ENCODE measurements around the gene NT5DC1. TPM values are rescaled to one million over a fixed set of nuclear protein-coding genes. Genes with fewer than 3 reads are reported as not detected.

The NT5DC1 gene
- total and polyA plus RNA-seq, 10 of the 15 experiments (the other 5 are each of a cell fraction or from before 2014, with no cell fraction given), result 40.8 to 140 (median 66.8) TPM

- TF ChIP-seq CUX1 (IDR thresholded peaks at IDR 0.05; ENCODE audit: insufficient replicate concordance, low read depth, low read length) (no peak), RUNX3 (IDR thresholded peaks at IDR 0.05; ENCODE audit: low read length) (no peak), SIN3A (IDR thresholded peaks at IDR 0.05; ENCODE audit: low read depth, low read length) (no peak), EP300 (IDR thresholded peaks at IDR 0.05; ENCODE audit: borderline replicate concordance in 1 of 2, control insufficient read depth in 1 of 2, low read depth in 2 of 2, low read length in 2 of 2) (no peak), STAT1 (conservative IDR thresholded peaks at IDR 0.05) (no peak), KDM1A (IDR thresholded peaks at IDR 0.05; ENCODE audit: borderline replicate concordance) (no peak)
Measured at GRCh38 chr6:116298973-116299372, 198.3 kb downstream of the NT5DC1 start (continued).

Other genes with a start within 250 kb of the NT5DC1 start
- 1.4 and 1.7 TPM in 2 replicates for gene FRK, start 40.0 kb upstream of the NT5DC1 start, total RNA-seq (2014; rRNA removed)
- 1.8 and 1.9 TPM in 2 replicates for gene FRK, start 40.0 kb upstream of the NT5DC1 start, total RNA-seq (2014; rRNA removed; fragmentation: Illumina TruSeq; extraction: Trizol)
- 1.6 and 1.7 TPM in 2 replicates for gene FRK, start 40.0 kb upstream of the NT5DC1 start, total RNA-seq (2021)
- gene FRK, start 40.0 kb upstream of the NT5DC1 start, polyA plus RNA-seq (2011; rRNA removed), result 2.4 and 3.6 TPM in 2 replicates
- gene FRK, start 40.0 kb upstream of the NT5DC1 start, polyA plus RNA-seq (2014; fragmentation: Illumina TruSeq; extraction: Trizol), result 1.3 and 1.7 TPM in 2 replicates
- gene FRK, start 40.0 kb upstream of the NT5DC1 start, polyA plus RNA-seq (2014; fragmentation: Nextera tagmentation; extraction: Ambion mirVana), result under 1 TPM; 0.29 to 0.32 TPM
- 1.1 and 1.2 TPM in 2 replicates for gene FRK, start 40.0 kb upstream of the NT5DC1 start, polyA plus RNA-seq (2014; rRNA removed)
- gene FRK, start 40.0 kb upstream of the NT5DC1 start, polyA plus RNA-seq (2016; fragmentation: Nextera tagmentation; extraction: Ambion mirVana), result under 1 TPM; 0.59 to 0.63 TPM
- 0.06 TPM in 1 of 2 replicates, not detected in the other for gene COL10A1, start 25.3 kb downstream of the NT5DC1 start, total RNA-seq (2014; rRNA removed)
- not detected in 2 replicates for gene COL10A1, start 25.3 kb downstream of the NT5DC1 start, total RNA-seq (2014; rRNA removed; fragmentation: Illumina TruSeq; extraction: Trizol)
- gene COL10A1, start 25.3 kb downstream of the NT5DC1 start, total RNA-seq (2021), result not detected in 2 replicates
- not detected in 2 replicates for gene COL10A1, start 25.3 kb downstream of the NT5DC1 start, polyA plus RNA-seq (2011; rRNA removed)
- not detected in 2 replicates for gene COL10A1, start 25.3 kb downstream of the NT5DC1 start, polyA plus RNA-seq (2014; fragmentation: Illumina TruSeq; extraction: Trizol)
- under 1 TPM; 0.02 to 0.05 TPM for gene COL10A1, start 25.3 kb downstream of the NT5DC1 start, polyA plus RNA-seq (2014; fragmentation: Nextera tagmentation; extraction: Ambion mirVana)
- not detected in 2 replicates for gene COL10A1, start 25.3 kb downstream of the NT5DC1 start, polyA plus RNA-seq (2014; rRNA removed)
- under 1 TPM; 0.18 to 0.33 TPM for gene COL10A1, start 25.3 kb downstream of the NT5DC1 start, polyA plus RNA-seq (2016; fragmentation: Nextera tagmentation; extraction: Ambion mirVana)
- gene TSPYL4, start 153.2 kb downstream of the NT5DC1 start, total RNA-seq (2014; rRNA removed), result 20.2 and 22.9 TPM in 2 replicates
- gene TSPYL4, start 153.2 kb downstream of the NT5DC1 start, total RNA-seq (2014; rRNA removed; fragmentation: Illumina TruSeq; extraction: Trizol), result 9.2 and 9.8 TPM in 2 replicates
- gene TSPYL4, start 153.2 kb downstream of the NT5DC1 start, total RNA-seq (2021), result 19.9 TPM in 2 replicates
- gene TSPYL4, start 153.2 kb downstream of the NT5DC1 start, polyA plus RNA-seq (2011; rRNA removed), result 24.0 and 27.6 TPM in 2 replicates
- gene TSPYL4, start 153.2 kb downstream of the NT5DC1 start, polyA plus RNA-seq (2014; fragmentation: Illumina TruSeq; extraction: Trizol), result 21.9 and 27.1 TPM in 2 replicates
- 1 to 10 TPM; 1.5 to 2.2 TPM for gene TSPYL4, start 153.2 kb downstream of the NT5DC1 start, polyA plus RNA-seq (2014; fragmentation: Nextera tagmentation; extraction: Ambion mirVana)
- gene TSPYL4, start 153.2 kb downstream of the NT5DC1 start, polyA plus RNA-seq (2014; rRNA removed), result 20.4 and 20.6 TPM in 2 replicates
- gene TSPYL4, start 153.2 kb downstream of the NT5DC1 start, polyA plus RNA-seq (2016; fragmentation: Nextera tagmentation; extraction: Ambion mirVana), result 10 to 100 TPM; 18.5 to 21.0 TPM
- 40.2 and 45.1 TPM in 2 replicates for gene TSPYL1, start 179.1 kb downstream of the NT5DC1 start, total RNA-seq (2014; rRNA removed)
- 34.2 and 35.3 TPM in 2 replicates for gene TSPYL1, start 179.1 kb downstream of the NT5DC1 start, total RNA-seq (2014; rRNA removed; fragmentation: Illumina TruSeq; extraction: Trizol)
- gene TSPYL1, start 179.1 kb downstream of the NT5DC1 start, total RNA-seq (2021), result 42.7 and 44.1 TPM in 2 replicates
- gene TSPYL1, start 179.1 kb downstream of the NT5DC1 start, polyA plus RNA-seq (2011; rRNA removed), result 28.4 and 28.5 TPM in 2 replicates
- gene TSPYL1, start 179.1 kb downstream of the NT5DC1 start, polyA plus RNA-seq (2014; fragmentation: Illumina TruSeq; extraction: Trizol), result 23.9 and 25.7 TPM in 2 replicates
- 10 to 100 TPM; 22.9 to 29.9 TPM for gene TSPYL1, start 179.1 kb downstream of the NT5DC1 start, polyA plus RNA-seq (2014; fragmentation: Nextera tagmentation; extraction: Ambion mirVana)
- 20.0 and 23.1 TPM in 2 replicates for gene TSPYL1, start 179.1 kb downstream of the NT5DC1 start, polyA plus RNA-seq (2014; rRNA removed)
- 10 to 100 TPM; 22.9 to 23.4 TPM for gene TSPYL1, start 179.1 kb downstream of the NT5DC1 start, polyA plus RNA-seq (2016; fragmentation: Nextera tagmentation; extraction: Ambion mirVana)

Data from GM12878 (cell line).